Mammary epithelial cell (primary cell): Measurements from ENCODE around the gene LIX1L.
"Not testable (repeated sequence)": the region's sequence is repeated elsewhere in the genome, so short reads cannot be mapped to it uniquely, and the experiment has no call there.

Source experiments
- EZH2 ChIP-seq: IDR thresholded peaks from 2 replicates; pipeline ENCODE4 v1.6.1; 2012; ENCODE audit warnings: low read length, inconsistent platforms, borderline replicate concordance
- TF ChIP-seq, protein P1 (sequence below), 2 donors: IDR thresholded peaks in 1 of 2; conservative IDR thresholded peaks in 1 of 2; 2 replicates each; pipeline ENCODE4 v1.5.1; 2011 to 2012; ENCODE audit warnings: inconsistent platforms in 2 of 2, low read length in 2 of 2, mild to moderate bottlenecking in 2 of 2, control low read depth in 1 of 2, low read depth in 1 of 2; ENCODE audit not compliant: insufficient read depth in 1 of 2; ENCODE audit errors: extremely low read depth in 1 of 2

DNA sequence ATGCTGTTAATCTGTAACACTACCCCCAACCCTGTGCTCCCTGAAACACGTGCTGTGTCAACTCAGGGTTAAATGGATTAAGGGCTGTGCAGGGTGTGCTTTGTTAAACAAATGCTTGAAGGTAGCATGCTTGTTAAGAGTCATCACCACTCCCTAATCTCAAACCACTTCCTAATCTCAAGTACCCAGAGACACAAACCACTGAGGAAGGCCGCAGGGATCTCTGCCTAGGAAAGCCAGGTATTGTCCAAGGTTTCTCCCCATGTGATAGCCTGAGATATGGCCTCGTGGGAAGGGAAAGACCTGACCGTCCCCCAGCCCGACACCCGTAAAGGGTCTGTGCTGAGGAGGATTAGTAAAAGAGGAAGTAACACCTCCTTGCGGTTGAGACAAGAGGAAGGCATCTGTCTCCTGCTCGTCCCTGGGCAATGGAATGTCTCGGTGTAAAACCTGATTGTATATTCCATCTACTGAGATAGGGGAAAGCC is 25.3 kb downstream of the LIX1L start:
- not testable (repeated sequence) for TF ChIP-seq EZH2
- TF ChIP-seq, protein P1, sequence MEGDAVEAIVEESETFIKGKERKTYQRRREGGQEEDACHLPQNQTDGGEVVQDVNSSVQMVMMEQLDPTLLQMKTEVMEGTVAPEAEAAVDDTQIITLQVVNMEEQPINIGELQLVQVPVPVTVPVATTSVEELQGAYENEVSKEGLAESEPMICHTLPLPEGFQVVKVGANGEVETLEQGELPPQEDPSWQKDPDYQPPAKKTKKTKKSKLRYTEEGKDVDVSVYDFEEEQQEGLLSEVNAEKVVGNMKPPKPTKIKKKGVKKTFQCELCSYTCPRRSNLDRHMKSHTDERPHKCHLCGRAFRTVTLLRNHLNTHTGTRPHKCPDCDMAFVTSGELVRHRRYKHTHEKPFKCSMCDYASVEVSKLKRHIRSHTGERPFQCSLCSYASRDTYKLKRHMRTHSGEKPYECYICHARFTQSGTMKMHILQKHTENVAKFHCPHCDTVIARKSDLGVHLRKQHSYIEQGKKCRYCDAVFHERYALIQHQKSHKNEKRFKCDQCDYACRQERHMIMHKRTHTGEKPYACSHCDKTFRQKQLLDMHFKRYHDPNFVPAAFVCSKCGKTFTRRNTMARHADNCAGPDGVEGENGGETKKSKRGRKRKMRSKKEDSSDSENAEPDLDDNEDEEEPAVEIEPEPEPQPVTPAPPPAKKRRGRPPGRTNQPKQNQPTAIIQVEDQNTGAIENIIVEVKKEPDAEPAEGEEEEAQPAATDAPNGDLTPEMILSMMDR (conservative IDR thresholded peaks at IDR 0.05 in 1 of 2, IDR thresholded peaks at IDR 0.05 in 1 of 2; ENCODE audit: extremely low read depth in 1 of 2, insufficient read depth in 1 of 2, low read depth in 1 of 2, low read length in 2 of 2), result not testable (repeated sequence)
